ENCODE data around the gene PHLPP1.
A peak's percentile ranks its signal among the peaks of the same experiment; 100 is the strongest.

PHLPP1 gene

DNA sequence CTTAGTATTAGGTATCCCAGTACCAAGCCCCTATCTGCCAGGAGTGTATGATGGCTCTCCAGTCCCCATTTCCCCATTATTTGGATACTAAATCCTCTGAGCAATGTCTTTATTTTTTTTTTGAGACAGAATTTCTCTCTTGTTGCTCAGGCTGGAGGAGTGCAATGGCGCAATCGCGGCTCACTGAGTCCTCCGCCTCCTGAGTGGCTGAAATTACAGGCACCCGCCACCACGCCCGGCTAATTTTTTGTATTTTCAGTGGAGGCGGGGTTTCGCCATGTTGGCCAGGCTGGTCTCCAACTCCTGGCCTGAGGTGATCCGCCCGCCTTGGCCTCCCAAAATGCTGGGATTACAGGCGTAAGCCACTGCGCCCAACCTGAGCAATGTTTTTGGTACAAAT is 3.6 kb upstream of the PHLPP1 start:
- TF ChIP-seq, protein P1, sequence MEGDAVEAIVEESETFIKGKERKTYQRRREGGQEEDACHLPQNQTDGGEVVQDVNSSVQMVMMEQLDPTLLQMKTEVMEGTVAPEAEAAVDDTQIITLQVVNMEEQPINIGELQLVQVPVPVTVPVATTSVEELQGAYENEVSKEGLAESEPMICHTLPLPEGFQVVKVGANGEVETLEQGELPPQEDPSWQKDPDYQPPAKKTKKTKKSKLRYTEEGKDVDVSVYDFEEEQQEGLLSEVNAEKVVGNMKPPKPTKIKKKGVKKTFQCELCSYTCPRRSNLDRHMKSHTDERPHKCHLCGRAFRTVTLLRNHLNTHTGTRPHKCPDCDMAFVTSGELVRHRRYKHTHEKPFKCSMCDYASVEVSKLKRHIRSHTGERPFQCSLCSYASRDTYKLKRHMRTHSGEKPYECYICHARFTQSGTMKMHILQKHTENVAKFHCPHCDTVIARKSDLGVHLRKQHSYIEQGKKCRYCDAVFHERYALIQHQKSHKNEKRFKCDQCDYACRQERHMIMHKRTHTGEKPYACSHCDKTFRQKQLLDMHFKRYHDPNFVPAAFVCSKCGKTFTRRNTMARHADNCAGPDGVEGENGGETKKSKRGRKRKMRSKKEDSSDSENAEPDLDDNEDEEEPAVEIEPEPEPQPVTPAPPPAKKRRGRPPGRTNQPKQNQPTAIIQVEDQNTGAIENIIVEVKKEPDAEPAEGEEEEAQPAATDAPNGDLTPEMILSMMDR (IDR thresholded peaks at IDR 0.05; ENCODE audit: low read depth, low read length) = no peak
- no peak for DNase-seq (ENCODE audit: low read depth in 2 of 2)
- H3K4me3 ChIP-seq (replicated peaks in 1 of 2; ENCODE audit: low read depth in 2 of 2, low read length in 2 of 2) = no peak overlapping the region

DNA sequence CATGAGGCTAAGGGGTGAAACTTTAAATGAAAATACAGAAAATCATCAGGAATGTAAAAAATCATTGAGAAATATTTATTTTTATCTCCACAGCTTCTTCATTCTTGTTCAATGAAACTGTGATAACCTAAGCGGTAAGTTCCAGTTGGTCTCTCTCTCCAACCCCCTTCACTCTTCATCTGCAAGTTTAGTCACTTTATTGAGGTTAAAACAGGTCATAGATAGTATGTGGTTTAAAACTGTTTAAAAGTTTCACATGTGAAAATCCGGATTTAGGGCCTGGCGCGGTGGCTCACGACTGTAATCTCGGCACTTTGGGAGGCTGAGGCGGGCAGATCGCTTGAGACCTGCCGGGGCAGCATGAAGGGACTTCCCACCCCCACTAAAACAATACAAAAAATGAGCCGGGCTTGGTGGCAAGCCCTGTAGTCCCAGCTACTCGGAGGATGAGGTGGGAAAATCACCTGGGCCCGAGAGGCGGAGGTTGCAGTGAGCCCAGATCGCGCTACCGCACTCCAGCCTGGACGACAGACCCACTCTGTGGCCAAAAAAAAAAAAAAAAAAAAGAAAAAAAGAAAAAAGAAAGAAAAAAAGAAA is 1.6 kb upstream of the PHLPP1 start:
- H3K4me3 ChIP-seq (replicated peaks in 1 of 2; ENCODE audit: low read depth in 2 of 2, low read length in 2 of 2) = no peak overlapping the region
- no peak for DNase-seq (ENCODE audit: low read depth in 2 of 2)
- TF ChIP-seq, protein P1 (IDR thresholded peaks at IDR 0.05; ENCODE audit: low read depth, low read length) = no peak

DNA sequence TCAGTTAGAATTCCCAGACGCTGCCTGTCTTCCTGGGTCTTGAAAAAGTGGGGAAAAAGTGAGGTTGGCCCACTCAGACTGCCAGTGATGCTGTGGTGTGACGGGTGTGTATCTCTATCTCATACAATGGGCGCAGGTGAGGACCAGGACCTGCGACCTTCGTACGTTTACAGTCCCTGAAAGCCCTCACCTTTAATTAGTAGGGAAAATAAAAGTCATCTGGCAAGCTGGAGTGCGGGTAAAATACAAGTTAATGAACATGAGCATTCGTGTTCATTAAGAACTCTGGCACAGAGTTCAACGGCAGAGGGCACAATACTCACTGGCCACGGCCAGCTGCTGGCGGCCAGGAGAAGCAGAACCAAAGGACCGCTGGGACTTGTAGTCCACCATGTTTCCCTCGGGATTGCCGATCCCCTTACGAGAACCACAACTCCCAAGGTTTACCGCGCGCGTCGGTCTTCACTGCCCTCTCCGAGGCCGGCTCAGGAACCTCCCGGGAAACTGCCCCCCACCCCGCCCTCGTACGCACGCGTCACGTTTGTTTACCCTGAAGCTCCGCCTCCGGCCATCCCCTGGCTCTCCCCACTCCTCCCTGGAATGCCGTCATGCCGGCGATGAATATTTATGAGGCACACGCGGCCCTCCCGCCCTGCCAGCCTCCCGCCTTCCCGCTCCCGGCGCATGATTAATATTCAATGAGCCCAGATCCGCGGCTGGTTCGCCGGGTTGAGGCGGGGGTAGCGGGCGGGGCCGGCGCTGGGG is 488 bp upstream of the PHLPP1 start:
- DNase-seq (ENCODE audit: low read depth in 2 of 2) = peak; percentile 100
- H3K4me3 ChIP-seq (replicated peaks in 1 of 2; ENCODE audit: low read depth in 2 of 2, low read length in 2 of 2) = peak overlapping the region; percentile 70 to 80
- TF ChIP-seq, protein P1 (IDR thresholded peaks at IDR 0.05; ENCODE audit: low read depth, low read length) = peak; percentile 81

DNA sequence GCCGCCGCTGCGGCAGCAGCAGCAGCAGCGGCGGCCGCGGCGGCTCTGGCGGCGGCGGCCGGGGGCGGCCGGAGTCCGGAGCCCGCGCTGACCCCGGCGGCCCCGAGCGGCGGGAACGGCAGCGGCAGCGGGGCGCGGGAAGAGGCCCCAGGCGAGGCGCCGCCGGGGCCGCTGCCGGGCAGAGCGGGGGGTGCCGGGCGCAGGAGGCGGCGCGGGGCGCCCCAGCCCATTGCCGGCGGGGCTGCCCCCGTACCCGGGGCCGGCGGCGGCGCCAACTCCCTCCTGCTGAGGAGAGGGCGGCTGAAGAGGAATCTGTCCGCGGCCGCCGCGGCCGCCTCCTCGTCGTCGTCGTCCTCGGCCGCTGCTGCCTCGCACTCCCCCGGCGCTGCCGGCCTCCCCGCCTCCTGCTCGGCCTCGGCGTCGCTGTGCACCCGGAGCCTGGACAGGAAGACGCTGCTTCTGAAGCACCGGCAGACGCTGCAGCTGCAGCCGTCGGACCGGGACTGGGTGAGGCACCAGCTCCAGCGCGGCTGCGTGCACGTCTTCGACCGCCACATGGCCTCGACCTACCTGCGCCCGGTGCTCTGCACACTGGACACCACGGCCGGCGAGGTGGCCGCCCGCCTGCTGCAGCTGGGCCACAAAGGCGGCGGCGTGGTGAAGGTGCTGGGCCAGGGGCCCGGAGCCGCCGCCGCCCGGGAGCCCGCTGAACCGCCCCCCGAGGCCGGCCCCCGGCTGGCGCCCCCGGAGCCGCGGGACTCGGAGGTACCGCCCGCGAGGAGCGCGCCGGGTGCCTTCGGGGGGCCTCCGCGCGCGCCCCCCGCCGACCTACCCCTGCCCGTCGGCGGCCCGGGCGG is 646 bp downstream of the PHLPP1 start:
- TF ChIP-seq, protein P1 (IDR thresholded peaks at IDR 0.05; ENCODE audit: low read depth, low read length) = no peak
- peak; percentile 64 to 66 for DNase-seq (ENCODE audit: low read depth in 2 of 2)
- H3K4me3 ChIP-seq (replicated peaks in 1 of 2; ENCODE audit: low read depth in 2 of 2, low read length in 2 of 2) = peak overlapping the region; percentile 70 to 80

DNA sequence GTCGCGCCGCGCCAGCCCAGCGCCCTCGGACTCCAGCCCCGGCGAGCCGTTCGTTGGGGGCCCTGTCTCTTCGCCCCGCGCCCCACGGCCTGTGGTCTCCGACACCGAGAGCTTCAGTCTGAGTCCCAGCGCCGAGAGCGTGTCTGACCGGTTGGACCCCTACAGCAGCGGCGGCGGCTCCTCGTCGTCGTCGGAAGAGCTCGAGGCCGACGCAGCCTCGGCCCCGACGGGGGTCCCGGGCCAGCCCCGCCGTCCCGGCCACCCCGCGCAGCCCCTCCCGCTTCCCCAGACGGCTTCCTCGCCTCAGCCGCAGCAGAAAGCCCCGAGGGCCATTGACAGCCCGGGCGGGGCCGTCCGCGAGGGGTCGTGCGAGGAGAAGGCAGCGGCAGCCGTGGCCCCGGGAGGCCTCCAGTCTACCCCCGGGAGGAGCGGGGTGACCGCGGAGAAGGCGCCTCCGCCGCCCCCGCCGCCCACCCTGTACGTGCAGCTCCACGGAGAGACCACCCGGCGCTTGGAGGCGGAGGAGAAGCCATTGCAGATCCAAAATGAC is 1.4 kb downstream of the PHLPP1 start:
- TF ChIP-seq, protein P1 (IDR thresholded peaks at IDR 0.05; ENCODE audit: low read depth, low read length) = no peak
- DNase-seq (ENCODE audit: low read depth in 2 of 2) = peak in 1 of 2 donors; percentile 24
- peak overlapping the region; percentile 55 to 80 for H3K4me3 ChIP-seq (replicated peaks in 1 of 2; ENCODE audit: low read depth in 2 of 2, low read length in 2 of 2)

DNA sequence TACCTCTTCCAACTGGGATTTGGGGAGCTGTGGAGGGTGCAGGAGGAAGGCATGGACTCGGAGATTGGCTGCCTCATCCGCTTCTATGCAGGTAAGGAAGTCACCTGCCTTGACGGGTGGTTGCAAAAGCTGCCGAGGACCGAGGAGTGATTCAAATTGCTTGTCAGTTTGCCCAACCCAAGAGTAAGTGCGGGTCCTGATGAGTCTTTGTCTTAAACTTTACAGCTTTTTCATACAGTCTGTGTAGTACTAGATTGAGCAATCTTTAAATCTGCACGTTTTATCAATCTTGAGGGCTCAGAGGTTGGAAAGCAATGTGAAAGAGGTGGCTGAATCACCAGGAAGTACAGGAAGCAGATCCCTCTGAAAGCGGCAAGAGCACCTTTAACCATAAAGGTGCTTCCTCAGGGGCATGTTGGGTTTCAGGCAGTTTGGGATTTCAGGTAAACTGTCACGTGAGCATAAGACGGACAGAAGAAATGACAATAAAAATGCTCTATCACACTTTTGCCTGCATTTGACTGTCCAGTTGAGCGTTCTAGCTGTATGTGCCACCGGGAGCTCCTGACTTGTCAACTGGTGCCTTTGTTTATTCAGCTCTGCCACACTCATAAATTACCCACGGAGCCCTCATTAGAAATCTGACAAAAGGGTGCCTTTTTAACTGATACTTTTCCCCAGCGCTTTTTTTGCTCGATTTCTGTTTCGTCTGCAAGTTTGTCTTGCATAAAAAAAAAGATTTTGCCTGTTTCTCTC is 2.0 kb downstream of the PHLPP1 start:
- peak; percentile 21 to 61 for DNase-seq (ENCODE audit: low read depth in 2 of 2)

More for the DNA sequence above, 2.0 kb downstream of the PHLPP1 start:
- H3K4me3 ChIP-seq (replicated peaks in 1 of 2; ENCODE audit: low read depth in 2 of 2, low read length in 2 of 2) = peak overlapping the region; percentile 55 to 80
- TF ChIP-seq, protein P1 (IDR thresholded peaks at IDR 0.05; ENCODE audit: low read depth, low read length) = no peak
